H4 (cell line): ENCODE measurements around the gene PLAGL2. TPM values are rescaled to one million over a fixed set of nuclear protein-coding genes. Genes with fewer than 3 reads are reported as not detected.

ENCODE experiments used
- DNase-seq: peaks from one replicate; pipeline ENCODE4 v3.0.0-alpha.2; 2015; ENCODE audit warnings: low spot score
- total RNA-seq: library from RNA; depleted of rRNA; stranded (reverse); fragments of >200 nt; shearing (Covaris generic); gene quantifications from 2 replicates; pipeline ENCODE4 v1.2.3, GENCODE V29; 2014; rRNA removed

Gene PLAGL2
- total RNA-seq, 1 experiment from 2014 or later, result 3.7 TPM

DNA sequence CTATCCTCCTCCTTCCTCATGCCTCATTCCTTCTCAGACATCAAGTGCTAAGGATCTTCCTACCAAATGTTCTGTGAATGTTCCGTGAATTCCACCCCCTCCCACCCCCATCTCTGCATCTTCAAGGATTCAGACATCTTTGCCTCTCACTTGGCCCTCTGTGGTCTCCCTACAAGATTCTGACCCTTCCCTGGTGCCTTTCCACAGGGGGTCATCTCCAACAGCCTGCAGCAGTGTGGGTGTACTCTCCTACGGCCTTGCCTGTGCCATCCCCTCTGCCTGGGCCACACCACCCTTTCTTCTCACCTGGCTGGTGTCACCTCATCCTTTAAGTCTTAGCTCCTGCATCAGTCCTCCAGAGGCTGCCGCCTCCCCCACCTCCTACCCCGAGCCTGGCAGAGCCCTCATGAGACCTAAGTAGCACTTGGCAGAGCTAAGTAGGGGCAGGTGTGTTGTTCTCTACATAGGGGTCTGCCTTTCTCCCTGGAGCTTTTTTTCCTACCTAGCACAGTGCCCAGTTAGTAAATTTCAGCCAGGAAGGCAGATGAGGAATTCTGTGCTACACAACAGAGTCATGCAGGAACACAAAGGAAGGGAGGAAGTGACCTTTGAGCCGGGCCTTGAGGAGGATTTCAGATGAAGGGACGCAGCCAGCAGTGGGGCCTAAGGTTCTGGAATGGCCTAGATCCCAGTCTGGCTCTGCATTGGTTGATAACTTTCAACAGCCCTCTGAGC, 55.0 kb downstream of the PLAGL2 start:
- DNase-seq, result no peak

DNA sequence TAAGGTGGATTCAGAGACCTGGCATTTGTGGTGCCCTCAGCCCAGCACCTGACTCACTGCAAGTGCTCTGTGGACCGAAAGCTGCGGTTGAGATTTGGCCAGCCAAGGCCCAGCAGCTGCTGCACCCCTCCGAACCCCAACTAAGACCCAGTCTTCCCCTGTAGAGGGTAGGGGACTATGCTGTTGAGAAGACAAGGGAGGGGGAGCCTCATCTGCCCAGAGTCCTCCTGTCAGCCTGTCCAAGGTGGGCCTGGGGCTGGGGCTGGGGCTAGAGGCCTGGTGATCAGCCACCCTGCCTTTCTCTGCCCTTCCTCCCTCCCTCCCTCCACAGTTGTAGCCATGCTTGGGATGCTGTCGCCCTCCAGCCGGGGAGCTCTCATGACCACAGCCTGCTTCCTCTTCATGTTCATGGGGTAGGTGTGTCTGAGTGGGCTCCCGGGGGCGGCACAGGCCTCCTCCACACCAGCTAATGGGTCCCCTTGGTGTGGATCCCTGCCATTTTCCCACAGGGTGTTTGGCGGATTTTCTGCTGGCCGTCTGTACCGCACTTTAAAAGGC, 57.2 kb downstream of the PLAGL2 start:
- DNase-seq, result no peak

DNA sequence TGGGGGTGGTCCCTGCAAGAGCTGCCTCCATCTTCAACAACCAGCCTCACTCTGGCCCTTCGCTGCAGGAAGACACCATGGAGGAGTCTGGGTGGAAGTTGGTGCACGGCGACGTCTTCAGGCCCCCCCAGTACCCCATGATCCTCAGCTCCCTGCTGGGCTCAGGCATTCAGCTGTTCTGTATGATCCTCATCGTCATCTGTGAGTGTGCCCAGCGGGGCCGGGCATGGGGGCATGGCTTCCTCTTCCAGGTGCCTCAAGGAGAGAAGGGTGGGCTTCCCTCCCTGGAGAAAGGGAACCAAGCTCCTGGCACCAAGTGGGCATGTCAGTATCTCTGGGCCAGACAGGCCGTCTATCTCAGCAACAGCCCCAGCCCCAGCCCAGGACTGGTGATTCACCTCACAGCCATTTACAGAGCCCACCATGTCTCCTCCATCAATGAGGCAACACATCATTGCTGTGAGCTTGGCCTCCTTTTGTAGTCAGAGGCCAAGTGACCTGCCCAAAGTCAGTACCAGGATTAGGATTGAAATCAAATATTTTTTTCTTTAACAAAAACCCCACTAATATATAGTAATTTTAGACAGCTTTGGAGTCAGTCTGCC, 57.9 kb downstream of the PLAGL2 start:
- no peak for DNase-seq

DNA sequence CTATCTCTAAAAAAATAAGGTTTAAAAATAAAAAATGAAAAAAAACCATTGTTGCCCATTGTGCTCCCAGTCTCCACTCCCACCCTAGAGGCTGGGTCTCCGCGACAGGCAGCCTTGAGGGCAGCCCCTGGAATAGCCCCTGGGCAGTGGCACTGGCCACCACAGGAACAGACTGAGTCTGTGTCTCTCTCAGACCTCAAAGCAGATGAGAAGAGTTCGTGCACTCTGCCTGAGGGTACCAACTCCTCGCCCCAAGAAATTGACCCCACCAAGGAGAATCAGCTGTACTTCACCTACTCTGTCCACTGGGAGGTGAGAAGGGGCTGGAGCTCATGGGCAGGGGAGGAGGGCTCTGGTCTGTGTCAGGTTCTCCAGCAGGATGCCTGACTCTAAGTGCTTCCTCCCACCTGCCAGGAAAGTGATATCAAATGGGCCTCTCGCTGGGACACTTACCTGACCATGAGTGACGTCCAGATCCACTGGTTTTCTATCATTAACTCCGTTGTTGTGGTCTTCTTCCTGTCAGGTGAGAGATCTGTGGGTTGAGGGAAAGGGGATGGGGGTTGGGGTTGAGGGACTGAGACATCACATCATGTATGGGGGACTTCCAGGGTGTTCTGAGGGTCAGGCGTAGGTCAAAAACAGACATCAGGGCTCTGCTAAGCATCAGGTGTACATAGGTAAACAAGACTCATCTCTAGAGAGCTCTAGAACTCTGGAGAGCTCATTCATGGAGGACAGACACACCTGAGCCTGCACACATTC, 62.5 kb downstream of the PLAGL2 start:
- DNase-seq, result no peak

DNA sequence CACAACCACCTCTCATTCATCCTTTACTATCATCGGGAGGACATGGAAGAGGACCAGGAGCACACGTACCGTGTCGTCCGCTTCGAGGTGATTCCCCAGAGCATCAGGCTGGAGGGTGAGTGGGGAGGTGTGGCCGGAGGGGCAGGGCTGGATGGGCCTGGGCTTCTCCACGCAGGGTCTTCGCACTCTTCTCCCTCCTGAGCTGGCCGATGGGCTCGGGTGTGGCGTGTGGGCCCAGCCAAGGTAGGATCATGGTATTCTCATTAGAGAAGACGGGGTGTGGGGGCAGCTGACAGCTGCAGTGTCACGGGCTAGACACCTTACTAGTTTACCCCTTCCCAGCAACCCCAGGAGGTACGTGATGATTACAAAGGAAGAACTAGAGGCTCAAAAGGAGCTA, 64.6 kb downstream of the PLAGL2 start:
- no peak for DNase-seq

Other genes with a start within 250 kb of the PLAGL2 start
- gene XKR7, start 239.6 kb downstream of the PLAGL2 start, total RNA-seq, result not detected in 2 replicates
- gene CCM2L, start 197.3 kb downstream of the PLAGL2 start, total RNA-seq, result 0.04 TPM in 1 of 2 replicates, not detected in the other
- not detected in 2 replicates for gene HCK, start 155.5 kb downstream of the PLAGL2 start, total RNA-seq
- 30.5 and 39.7 TPM in 2 replicates for gene TM9SF4, start 98.0 kb downstream of the PLAGL2 start, total RNA-seq
- 51.5 and 51.6 TPM in 2 replicates for gene POFUT1, start 137 bp upstream of the PLAGL2 start, total RNA-seq
- 13.0 and 15.0 TPM in 2 replicates for gene KIF3B, start 69.9 kb upstream of the PLAGL2 start, total RNA-seq
- gene ASXL1, start 150.6 kb upstream of the PLAGL2 start, total RNA-seq, result 13.7 and 17.6 TPM in 2 replicates